Stomach smooth muscle (tissue), 2 donors: Measurements from ENCODE around the gene MYBPC2.

Experiments
- H3K27ac ChIP-seq: one replicate; pipeline ENCODE4 v1.7.0; 2013; ENCODE audit warnings: mild to moderate bottlenecking, low read length, inconsistent platforms
- H3K27me3 ChIP-seq, 2 donors: one replicate each; pipeline ENCODE4 v1.7.0; 2013; ENCODE audit warnings: low read length in 2 of 2; ENCODE audit not compliant: insufficient read depth in 2 of 2, control insufficient read depth in 1 of 2
- H3K36me3 ChIP-seq, 2 donors: one replicate each; pipeline ENCODE4 v1.7.0; 2013; ENCODE audit warnings: low read length in 2 of 2; ENCODE audit not compliant: control insufficient read depth in 2 of 2, insufficient read depth in 2 of 2
- H3K4me1 ChIP-seq: one replicate; pipeline ENCODE4 v1.7.0; 2013; ENCODE audit warnings: low read length; ENCODE audit not compliant: control insufficient read depth, insufficient read depth
- H3K4me3 ChIP-seq, 2 donors: one replicate each; pipeline ENCODE4 v1.7.0; 2013; ENCODE audit warnings: low read length in 2 of 2
- H3K9ac ChIP-seq, 2 donors: one replicate each; pipeline ENCODE4 v1.7.0; 2013; ENCODE audit warnings: low read length in 2 of 2, mild to moderate bottlenecking in 1 of 2
- H3K9me3 ChIP-seq, 2 donors: one replicate each; pipeline ENCODE4 v1.7.0; 2013; ENCODE audit warnings: low read length in 2 of 2; ENCODE audit not compliant: control insufficient read depth in 2 of 2
- donor health status: healthy.
- donor health status: Pancreatic carcinoma.

Gene MYBPC2

DNA sequence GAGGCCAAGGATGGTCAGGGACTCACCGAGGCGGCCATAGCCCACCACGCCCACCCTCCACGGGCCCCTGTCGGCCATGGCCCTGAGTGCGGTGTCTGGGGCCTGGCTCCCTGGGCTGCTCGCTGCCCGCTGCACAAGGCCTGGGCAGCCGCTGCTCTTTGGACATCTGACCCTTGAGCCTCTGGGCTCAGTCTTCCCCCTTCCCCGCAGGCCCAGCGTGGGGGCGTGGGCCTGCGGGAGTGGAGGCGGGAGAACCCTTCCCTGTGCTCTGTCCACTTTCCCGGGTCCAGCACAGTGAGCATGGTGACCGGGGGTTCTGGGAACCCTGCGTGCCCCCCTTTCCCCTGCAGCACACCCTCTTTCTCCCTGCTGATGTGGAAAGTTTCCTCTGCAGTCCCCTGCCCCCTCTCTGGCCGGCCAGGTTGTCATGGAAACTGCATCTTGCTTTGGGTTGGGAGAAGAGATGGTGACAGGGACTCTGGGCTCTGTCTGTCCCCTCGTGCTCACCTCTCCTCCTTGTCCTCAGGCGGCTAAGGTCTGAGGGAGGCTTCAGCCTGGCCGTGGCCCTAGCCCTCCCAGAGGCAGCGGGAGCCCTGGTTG lies 81.2 kb downstream of the MYBPC2 start, which contains the start of gene ASPDH:
Gene ASPDH, minus strand, starts transcription at position 168 of the 600 bp plus-strand sequence. Its CDS starts 90 bp downstream, at position 78.
- no peak within 1 kb of the TSS for H3K27ac ChIP-seq
- H3K4me1 ChIP-seq: peaks cover 12% of the 10 kb centered on the region
- H3K9ac ChIP-seq: no peak within 1 kb of the TSS
- no peaks in the 10 kb centered on the region for H3K36me3 ChIP-seq
- no peak within 1 kb of the TSS for H3K4me3 ChIP-seq
- no peaks in the 10 kb centered on the region for H3K9me3 ChIP-seq
- H3K27me3 ChIP-seq: peaks cover under 1 to 3% of the 10 kb centered on the region in 2 donors

DNA sequence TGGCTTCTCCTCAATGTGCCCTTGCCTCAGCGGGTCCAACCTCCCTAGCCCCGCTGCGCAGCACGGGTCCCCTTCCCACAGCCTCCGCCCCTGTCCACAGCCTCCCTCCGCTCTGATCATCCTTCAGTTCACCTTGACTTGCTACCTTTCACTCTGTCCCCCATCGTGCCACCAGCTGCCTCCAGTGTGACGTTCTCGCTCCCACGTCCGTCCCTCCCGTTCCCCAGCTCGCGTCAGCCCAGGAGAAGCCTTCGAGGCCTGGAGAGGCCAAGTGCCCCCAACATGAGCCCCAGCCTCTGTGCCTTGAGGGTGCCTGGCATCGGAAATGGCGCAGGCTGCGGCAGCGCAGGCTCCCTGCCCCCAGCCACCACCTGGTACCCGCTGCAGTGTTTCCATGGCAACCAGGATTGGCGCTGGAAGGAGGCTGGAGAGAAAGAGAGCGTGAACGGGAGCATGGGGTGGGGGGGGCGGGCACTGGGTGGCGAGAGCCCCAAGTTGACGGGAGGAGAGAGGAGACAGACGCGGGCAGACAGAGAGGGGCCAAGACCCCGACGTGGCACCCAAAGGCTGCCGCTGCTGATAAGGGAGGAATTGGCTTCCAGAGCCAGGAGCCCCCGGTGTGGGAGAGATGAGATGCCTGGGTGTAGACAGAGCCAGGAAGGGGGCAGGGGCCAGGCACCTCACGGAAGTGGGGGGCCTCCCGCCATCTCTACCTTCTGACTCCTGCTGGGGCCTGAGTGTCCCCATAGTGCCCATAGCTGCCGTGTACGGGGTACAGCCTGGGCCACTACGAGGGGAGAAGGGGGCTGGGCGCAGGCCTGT lies 81.9 kb downstream of the MYBPC2 start:
- H3K27me3 ChIP-seq: peaks cover 3% of the 10 kb centered on the region in 2 donors
- no peak overlapping the region for H3K4me3 ChIP-seq
- no peaks in the 10 kb centered on the region for H3K36me3 ChIP-seq
- no peaks in the 10 kb centered on the region for H3K9me3 ChIP-seq
- no peak overlapping the region for H3K27ac ChIP-seq
- no peak overlapping the region for H3K9ac ChIP-seq
- peaks cover 12% of the 10 kb centered on the region for H3K4me1 ChIP-seq

DNA sequence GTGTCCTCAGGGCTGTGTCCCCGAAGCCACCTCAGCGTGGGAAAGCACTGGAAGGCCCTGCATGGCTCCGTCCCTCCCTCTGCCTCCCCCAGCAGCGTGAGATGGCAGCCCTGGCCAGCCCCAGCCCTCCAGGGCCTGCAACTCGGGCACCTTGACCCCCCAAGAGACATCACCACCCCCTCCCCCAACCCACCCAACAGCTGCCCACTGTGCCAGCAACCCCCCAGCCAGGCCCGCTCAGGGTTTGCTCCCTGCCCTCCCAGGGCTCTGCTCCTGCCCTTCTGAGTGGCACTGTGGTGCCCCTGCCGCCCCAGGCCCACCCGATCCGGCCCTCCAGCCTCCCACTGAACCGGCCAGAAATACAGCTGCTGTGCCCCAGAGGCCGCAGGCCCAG lies 82.5 kb downstream of the MYBPC2 start:
- H3K9me3 ChIP-seq: no peaks in the 10 kb centered on the region
- H3K4me3 ChIP-seq: no peak overlapping the region
- H3K9ac ChIP-seq: no peak overlapping the region
- H3K4me1 ChIP-seq: peaks cover 9% of the 10 kb centered on the region
- H3K27me3 ChIP-seq: peaks cover 3% of the 10 kb centered on the region in 2 donors
- H3K36me3 ChIP-seq: no peaks in the 10 kb centered on the region
- H3K27ac ChIP-seq: no peak overlapping the region
